HG02970 (cell line): Measurements from ENCODE around the gene FLT3.
"Not testable (repeated sequence)": the region's sequence is repeated elsewhere in the genome, so short reads cannot be mapped to it uniquely, and the experiment has no call there.

ENCODE experiments used
- ATAC-seq: cut with Tn5 transposase; IDR thresholded peaks from one replicate; pipeline ENCODE4 v1.9.1; 2021; ENCODE audit warnings: mild to moderate bottlenecking, moderate library complexity, moderate number of reproducible peaks; ENCODE audit not compliant: unreplicated experiment, low FRiP score

FLT3 gene

GRCh38 chr13:28010046-28010445, 90.3 kb downstream of the FLT3 start:
- ATAC-seq, result no peak

GRCh38 chr13:28005016-28005415, 95.4 kb downstream of the FLT3 start:
- ATAC-seq, result not testable (repeated sequence)

GRCh38 chr13:28002886-28003698, 97.3 kb downstream of the FLT3 start:
- no peak for ATAC-seq

GRCh38 chr13:28001837-28002473, 98.4 kb downstream of the FLT3 start:
- no peak for ATAC-seq

GRCh38 chr13:28001049-28001448, 99.3 kb downstream of the FLT3 start:
- no peak for ATAC-seq

GRCh38 chr13:28000567-28000966, 99.8 kb downstream of the FLT3 start:
- ATAC-seq, result no peak

- no peak for ATAC-seq
These were observed 102.4 kb downstream of the FLT3 start for GRCh38 chr13:27997904-27998522.

- no peak for ATAC-seq
These were observed 108.5 kb downstream of the FLT3 start for GRCh38 chr13:27991881-27992280.

- no peak for ATAC-seq
These were observed 111.9 kb downstream of the FLT3 start, which contains the start of gene URAD for GRCh38 chr13:27988520-27988919. Gene URAD (minus strand): TSS chr13:27988693. CDS start chr13:27988637, 56 bp downstream.

- ATAC-seq, result no peak
These were observed 114.8 kb downstream of the FLT3 start for GRCh38 chr13:27985600-27985999.

GRCh38 chr13:27982361-27982760, 118.0 kb downstream of the FLT3 start:
- ATAC-seq, result no peak

- ATAC-seq, result no peak
These were observed 119.2 kb downstream of the FLT3 start for GRCh38 chr13:27981006-27981708.

- ATAC-seq, result no peak
These were observed 119.9 kb downstream of the FLT3 start for GRCh38 chr13:27980280-27980998.

- no peak for ATAC-seq
These were observed 120.6 kb downstream of the FLT3 start for GRCh38 chr13:27979765-27980279.

- no peak for ATAC-seq
These were observed 121.3 kb downstream of the FLT3 start for GRCh38 chr13:27979001-27979643.

GRCh38 chr13:27978301-27978968, 121.9 kb downstream of the FLT3 start:
- no peak for ATAC-seq

GRCh38 chr13:27977476-27978300, 122.7 kb downstream of the FLT3 start:
- ATAC-seq, result no peak
